NCI-H2029 treated with DMSO at 0.1 percent for 48 hours (cell line): ENCODE measurements around the gene NFIX.

Source experiments
- DNase-seq: peaks from one replicate; lab custom pipeline; 2025; lab: John Stamatoyannopoulos, UW

The NFIX gene

GRCh38 chr19:13093407-13094105 is 98.3 kb downstream of the NFIX start:
- DNase-seq = peak; percentile 70

- no peak for DNase-seq
Observed at GRCh38 chr19:13094106-13094504, 98.8 kb downstream of the NFIX start.

GRCh38 chr19:13094771-13095392 is 99.6 kb downstream of the NFIX start:
- no peak for DNase-seq

- no peak for DNase-seq
Observed at GRCh38 chr19:13095393-13095784, 100.1 kb downstream of the NFIX start.

- DNase-seq = no peak
Observed at GRCh38 chr19:13095934-13096927, 101.0 kb downstream of the NFIX start.

GRCh38 chr19:13097033-13097462 is 101.8 kb downstream of the NFIX start:
- no peak for DNase-seq

GRCh38 chr19:13097463-13098258 is 102.4 kb downstream of the NFIX start:
- DNase-seq = no peak

- DNase-seq = no peak
Observed at GRCh38 chr19:13098277-13099072, 103.2 kb downstream of the NFIX start.

GRCh38 chr19:13099073-13099999 is 104.1 kb downstream of the NFIX start:
- DNase-seq = peak; percentile 29

GRCh38 chr19:13100031-13100588 is 104.8 kb downstream of the NFIX start:
- DNase-seq = no peak

GRCh38 chr19:13100841-13101589 is 105.7 kb downstream of the NFIX start:
- DNase-seq = no peak

- no peak for DNase-seq
Observed at GRCh38 chr19:13101590-13102415, 106.5 kb downstream of the NFIX start.

GRCh38 chr19:13102416-13102665 is 107.1 kb downstream of the NFIX start:
- DNase-seq = no peak

GRCh38 chr19:13102666-13103580 is 107.6 kb downstream of the NFIX start, which contains the start of gene LYL1:
Gene LYL1 (minus strand): TSS chr19:13102858. CDS start chr19:13101171, 1,687 bp downstream.
- DNase-seq = no peak

- DNase-seq = no peak
Observed at GRCh38 chr19:13103581-13104359, 108.5 kb downstream of the NFIX start.

- no peak for DNase-seq
Observed at GRCh38 chr19:13104360-13104847, 109.1 kb downstream of the NFIX start.
